Activated CD4-positive, alpha-beta T cell treated with anti-CD3 and anti-CD28 coated beads, Interleukin-2, amount 50 U/mL, for 48 hours (primary cell): ENCODE results near the gene ST3GAL4.
"Not testable (repeated sequence)": the region's sequence is repeated elsewhere in the genome, so short reads cannot be mapped to it uniquely, and the experiment has no call there.

Experiments
- DNase-seq, 2 experiments: peaks; one replicate each; pipeline ENCODE4 v3.0.0-alpha.2; 2020

Gene ST3GAL4

GRCh38 chr11:126347751-126348668 lies 7.5 kb upstream of the ST3GAL4 start:
- DNase-seq: no peak

DNA sequence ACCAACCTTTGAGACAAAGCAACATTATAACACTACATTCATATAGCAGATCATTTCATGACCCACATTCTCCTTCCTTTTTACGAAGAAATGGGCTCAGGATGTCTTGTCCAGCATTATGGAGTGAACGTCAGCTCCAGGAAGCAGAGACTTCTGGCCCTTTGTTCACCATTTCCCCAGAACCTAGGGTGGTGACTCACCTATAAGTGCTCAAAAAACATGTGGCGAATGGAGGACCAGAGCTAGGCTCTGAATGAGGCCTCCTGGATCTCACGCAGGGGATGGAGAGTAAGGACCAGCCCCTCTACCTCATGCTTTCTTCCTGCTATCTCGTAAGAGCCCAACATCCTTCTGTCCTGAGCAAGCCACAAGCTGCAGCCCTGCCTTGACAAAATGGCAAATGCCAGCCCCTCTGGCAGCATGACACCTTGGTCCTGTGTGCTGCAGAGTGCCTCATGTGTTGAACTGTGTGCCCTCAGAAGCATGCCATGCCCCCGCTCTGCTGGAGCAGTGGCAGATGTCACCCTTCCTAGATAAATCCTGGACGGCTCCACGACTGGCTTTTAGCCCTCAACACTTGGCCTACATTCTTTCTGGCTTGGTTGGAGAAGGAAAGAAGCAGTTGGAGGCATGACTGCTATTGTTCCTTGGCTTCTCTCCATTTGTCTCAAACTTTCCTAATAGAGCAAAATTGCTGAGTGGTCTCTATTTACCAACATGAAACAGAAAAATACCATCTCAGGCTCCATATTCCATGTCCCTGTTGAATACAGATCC lies 6.5 kb upstream of the ST3GAL4 start:
- no peak for DNase-seq

DNA sequence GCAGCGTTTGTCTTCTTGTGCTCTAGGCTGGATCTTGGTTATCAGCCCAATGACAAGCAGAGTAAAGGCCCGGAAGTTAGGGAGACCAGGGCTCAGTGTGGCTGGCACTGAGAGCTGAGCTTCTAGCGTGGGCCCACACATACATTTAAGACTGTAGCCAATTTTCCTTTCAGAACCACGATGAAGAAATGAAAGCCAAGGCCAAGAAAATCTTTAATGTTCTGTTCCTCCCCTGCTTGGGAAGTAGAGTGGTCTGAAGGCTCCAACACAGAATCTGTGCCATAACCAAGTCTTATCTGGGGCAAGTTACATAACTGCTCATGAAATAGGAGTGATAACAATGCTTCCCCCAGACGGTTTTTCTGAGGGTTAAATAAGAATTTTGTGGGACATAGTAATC lies 4.7 kb upstream of the ST3GAL4 start:
- DNase-seq: no peak

GRCh38 chr11:126352163-126352562 lies 3.3 kb upstream of the ST3GAL4 start:
- no peak for DNase-seq

DNA sequence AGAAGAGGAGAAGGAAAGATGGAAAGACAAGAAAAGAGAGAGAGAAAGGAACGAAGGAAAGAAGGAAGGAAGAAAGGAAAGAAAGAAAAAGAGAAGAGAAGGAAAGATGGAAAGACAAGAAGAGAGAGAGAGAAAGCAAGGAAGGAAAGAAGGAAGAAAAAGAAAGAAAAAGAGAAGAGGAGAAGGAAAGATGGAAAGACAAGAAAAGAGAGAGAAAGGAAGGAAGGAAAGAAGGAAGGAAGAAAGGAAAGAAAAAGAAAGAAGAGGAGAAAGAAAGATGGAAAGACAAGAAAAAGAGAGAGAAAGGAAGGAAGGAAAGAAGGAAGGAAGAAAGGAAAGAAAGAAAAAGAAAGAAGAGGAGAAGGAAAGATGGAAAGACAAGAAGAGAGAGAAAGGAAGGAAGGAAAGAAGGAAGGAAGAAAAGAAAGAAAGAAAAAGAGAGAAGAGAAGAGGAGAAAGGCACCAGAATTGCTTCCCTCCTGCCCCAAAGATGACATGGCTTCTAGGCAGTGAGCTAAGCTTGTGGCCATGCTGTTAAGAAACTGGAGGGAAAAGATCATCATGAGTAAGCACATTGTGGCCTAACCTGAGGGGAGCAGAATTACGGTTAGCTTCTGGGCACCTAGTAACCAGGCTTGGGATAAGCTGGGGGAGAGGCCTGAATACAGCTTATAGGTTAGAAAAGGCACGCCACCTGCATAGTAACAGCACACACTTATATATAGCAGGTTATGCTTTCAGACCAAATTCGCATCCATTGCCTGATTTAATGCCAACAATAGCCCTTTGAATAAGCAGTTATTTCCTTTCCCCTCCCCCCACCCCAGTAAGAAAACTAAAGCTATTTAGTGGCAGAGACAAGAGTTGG lies 2.3 kb upstream of the ST3GAL4 start:
- peak in 1 of 2 experiments; percentile 39 for DNase-seq

DNA sequence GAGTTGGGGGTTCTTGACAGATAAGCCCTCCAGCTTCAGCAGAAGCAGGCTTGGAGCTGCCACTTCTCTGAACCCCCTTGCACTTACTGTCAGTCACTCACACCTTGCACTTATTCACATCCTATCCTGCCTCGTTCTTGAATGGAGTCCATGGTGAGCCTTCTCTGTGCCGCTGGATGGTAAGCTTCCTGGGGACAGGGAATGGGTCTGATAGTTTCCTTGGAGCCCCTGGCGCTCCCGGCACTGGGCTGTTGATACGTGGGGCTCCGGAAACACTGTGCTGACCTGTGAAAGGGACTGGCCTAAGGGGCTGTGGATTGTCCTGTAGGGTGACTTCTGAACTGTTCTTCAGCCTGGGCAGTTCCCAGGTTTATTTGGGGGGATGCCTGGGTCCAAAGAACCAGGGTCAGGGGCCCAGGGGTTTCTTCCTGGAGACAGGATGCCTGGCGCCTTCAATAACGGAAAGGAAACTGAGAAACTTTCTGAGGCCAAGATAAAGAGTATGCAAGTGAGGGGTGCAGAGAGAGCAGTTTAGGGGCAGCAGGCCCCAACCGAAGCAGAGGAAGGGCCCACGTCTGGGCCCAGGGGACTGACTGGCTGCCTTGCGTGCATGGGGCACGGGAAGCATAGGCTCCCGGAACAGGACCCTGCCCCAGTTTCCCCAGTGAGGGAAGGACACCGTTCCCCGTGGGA lies 709 bp upstream of the ST3GAL4 start:
- DNase-seq: peak in 1 of 2 experiments; percentile 9

DNA sequence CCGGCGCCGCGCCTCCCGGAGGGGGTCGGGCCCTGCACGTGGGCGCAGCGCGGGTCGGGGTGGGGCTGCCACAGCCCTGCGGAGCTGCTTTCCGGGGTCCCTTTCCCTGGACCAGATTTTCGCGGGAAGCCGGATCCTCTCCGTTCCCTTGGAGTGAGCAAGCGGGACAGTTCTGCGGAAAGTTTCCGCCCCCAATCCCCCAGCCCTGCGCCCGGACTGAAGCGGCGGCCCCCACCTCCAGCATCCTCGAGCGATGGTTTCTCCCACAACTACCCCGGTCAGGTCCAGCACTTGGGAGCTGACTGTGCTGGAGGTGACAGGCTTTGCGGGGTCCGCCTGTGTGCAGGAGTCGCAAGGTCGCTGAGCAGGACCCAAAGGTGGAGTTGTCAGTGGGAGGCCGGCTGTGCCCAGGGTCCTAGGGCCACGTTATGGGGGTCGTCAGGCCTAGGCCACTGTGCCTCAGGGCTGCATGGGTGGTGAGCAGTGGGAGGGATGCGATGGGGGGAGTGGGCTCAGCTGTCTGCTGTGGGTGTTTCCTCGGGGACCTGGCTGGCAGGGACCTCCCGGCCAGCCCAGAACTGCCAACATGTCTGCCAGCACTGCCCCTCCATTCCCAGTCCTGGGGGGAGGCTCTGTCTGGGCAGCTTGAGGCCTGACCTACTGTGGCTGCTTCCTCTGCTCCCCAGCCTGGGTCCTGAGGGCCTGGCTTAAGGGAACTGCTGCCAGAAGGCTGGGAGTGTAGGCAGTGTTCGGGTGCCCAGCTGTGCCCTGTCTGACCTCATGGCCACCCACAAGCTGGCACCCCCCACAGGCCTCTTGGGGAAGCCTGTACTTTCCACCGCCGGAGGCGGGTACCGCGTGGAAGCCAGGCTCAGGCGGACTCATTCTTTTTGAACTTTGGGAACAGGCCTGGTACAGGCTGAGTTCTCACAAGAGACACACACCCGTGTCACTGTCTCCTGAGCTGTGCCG lies 726 bp downstream of the ST3GAL4 start:
- DNase-seq: peak; percentile 24 to 38

- DNase-seq: no peak
Observed at GRCh38 chr11:126357055-126357962, 1.8 kb downstream of the ST3GAL4 start.

- DNase-seq: no peak
Observed at GRCh38 chr11:126357969-126358762, 2.7 kb downstream of the ST3GAL4 start.

DNA sequence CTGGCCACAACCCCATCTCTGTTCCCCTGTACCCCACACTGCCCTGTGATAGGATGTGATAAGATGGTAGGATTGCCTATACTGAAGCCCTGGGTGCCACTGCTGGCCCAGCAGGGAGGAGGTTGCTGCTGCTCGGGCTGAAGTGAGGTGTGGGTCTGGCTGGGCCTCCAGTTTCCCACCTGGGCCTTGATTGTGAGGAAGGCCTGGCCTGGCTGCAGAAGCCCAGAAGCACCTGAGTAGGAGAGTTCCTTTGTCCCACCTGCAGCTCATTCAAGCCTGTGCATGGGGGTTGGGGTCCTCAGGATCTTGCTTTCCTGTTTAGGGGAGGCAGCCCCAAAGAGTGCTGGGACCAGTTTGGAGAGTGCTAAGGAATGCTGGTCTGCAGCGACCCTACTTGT lies 3.3 kb downstream of the ST3GAL4 start:
- no peak for DNase-seq

DNA sequence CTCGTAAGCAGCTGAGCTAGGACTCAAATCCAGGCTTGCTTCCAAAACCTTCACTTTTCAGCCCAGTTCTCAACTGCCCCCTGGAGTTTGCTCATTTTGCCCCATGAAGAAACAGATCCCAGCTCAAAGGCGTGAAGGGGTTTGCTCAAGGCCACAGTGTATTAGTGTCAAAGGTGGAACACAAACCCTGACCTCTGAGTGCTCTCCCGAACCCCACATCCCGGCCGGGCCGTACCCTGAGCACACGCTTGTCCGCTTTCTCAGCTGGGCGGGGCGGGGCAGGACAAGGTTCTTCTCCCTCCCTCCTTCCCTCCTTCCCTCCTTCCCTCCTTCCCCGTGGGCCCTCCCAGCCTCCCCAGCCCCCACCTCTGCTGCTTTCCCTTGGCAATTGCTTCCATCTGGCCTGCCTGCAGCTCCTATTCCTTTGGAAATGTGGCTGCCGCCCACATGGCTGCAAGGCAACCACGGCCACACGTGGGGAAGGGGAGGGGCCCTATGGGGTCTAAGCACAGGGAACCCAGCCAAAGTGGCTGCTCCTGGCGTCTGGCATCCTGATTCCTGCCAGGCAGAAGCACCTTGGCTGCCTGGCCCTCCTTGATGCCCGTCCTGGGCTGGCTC lies 4.1 kb downstream of the ST3GAL4 start:
- DNase-seq: no peak

GRCh38 chr11:126360049-126360446 lies 4.6 kb downstream of the ST3GAL4 start:
- DNase-seq: no peak

DNA sequence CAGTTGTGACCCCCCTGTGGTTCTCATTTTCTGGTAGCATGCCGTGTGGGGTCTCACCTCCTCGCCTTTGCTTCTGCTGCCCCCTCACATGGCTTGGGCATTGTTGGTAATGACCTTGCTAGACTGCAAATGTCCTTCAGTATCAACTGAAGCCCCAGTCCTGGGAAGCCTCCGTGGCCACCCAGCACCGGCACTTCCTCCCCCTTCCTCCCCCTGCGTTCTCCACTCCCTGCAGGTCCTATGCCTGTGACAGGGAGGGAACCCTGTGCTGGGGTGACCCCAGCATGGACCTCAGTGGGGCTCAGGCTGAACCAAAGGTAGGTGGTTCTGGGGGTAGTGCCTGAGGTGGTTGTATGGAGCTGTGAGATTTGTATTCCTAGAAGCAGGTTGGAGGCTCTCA lies 5.9 kb downstream of the ST3GAL4 start:
- DNase-seq: no peak

GRCh38 chr11:126362879-126363655 lies 7.6 kb downstream of the ST3GAL4 start:
- DNase-seq: no peak

DNA sequence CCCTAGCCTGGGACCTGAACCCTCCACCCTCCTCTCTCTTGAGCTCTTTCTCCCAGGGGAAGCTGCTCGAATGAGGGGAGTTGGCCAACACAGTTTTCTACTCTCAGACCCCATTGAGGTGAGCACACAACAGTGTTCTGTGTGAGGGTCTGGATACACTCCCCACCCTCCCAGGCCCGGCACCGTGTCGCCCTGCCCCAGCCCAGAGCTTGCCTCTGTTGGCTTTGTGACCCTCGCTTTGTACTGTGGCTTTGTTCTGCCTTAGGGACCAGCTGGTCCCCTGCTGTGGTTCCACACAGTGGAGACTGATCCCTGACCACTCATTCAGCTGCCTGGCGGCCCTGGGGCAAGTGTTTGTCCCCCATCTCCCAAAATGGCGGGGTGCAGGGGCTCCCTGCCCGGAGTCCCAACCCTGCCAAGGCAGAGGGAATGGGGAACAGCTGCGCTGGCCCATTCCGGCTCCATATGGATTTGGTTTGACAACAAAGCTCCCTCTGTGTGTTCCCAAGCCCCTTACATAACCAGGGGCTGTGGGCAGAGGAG lies 8.3 kb downstream of the ST3GAL4 start:
- DNase-seq: no peak

- not testable (repeated sequence) for DNase-seq
Observed at GRCh38 chr11:126364735-126365134, 9.2 kb downstream of the ST3GAL4 start.

GRCh38 chr11:126365508-126365907 lies 10.0 kb downstream of the ST3GAL4 start:
- DNase-seq: not testable (repeated sequence)
